ACHN (cell line): ENCODE results near the gene MAP2.
A peak's percentile ranks its signal among the peaks of the same experiment; 100 is the strongest.

Experiments used
- DNase-seq: peaks from one replicate; pipeline ENCODE4 v3.0.0-alpha.2; 2015
- in situ Hi-C: cut with HindIII; loops from 2 replicates; pipeline ENCODE4 v1.10.0; 2017; ENCODE audit warnings: low sequenced_read_pairs, low pct_ligation_motif_present, low pct_unique_long_range_greater_than_20kb

MAP2 gene

GRCh38 chr2:209602259-209602658 is 178.4 kb downstream of the MAP2 start:
- no peak for DNase-seq
- in situ Hi-C loops = no loop called here

DNA sequence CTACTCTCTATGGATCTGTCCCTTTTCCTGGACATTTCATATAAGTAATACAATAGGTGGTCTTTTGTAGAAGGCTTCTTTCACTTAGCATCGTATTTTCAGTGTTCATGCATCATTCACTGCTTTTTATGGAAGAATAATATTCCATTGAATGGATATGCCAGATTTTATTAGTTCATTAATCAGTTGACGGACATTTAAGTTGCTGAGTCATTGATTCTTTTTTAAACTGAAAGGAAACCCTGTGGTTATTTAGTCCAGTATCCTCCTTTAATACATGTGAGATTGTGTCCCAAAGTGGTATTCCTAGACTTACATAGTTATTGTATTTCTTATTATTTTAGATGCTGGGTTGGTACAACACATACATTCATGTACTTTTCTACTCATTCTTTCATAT is 185.7 kb downstream of the MAP2 start:
- in situ Hi-C loops = no loop called here
- DNase-seq = no peak

DNA sequence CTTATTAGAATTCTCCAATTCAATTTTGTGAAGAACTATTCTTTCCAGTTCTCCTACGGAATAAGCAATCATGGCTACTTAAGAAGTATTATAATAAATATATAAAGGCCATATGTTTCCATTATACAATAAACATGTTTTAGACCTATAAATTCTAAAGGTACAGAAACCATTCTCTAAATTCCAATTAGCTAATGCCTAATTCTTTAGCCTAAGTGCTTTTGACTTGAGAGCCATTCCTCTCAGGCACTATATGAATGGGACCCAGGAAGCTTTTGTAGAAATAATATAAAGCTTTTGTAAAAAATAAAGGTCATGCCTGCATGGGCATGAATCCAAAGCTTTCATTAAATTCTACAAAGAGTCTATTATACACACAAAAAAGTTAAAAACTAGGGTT is 186.8 kb downstream of the MAP2 start:
- DNase-seq = no peak
- in situ Hi-C loops = no loop called here

- in situ Hi-C loops = no loop called here
- DNase-seq = no peak
Measured at GRCh38 chr2:209613649-209614305, 189.9 kb downstream of the MAP2 start.

GRCh38 chr2:209614690-209615369 is 191.0 kb downstream of the MAP2 start:
- in situ Hi-C loops = no loop called here

GRCh38 chr2:209619782-209620181 is 195.9 kb downstream of the MAP2 start:
- no peak for DNase-seq
- in situ Hi-C loops = no loop called here

More at GRCh38 chr2:209614690-209615369, 191.0 kb downstream of the MAP2 start:
- no peak for DNase-seq

- in situ Hi-C loops = no loop called here
- peak; percentile 69 for DNase-seq
Measured at GRCh38 chr2:209624192-209624938, 200.5 kb downstream of the MAP2 start.

- in situ Hi-C loops = no loop called here
- DNase-seq = peak; percentile 67
Measured at GRCh38 chr2:209629597-209629996, 205.8 kb downstream of the MAP2 start.

DNA sequence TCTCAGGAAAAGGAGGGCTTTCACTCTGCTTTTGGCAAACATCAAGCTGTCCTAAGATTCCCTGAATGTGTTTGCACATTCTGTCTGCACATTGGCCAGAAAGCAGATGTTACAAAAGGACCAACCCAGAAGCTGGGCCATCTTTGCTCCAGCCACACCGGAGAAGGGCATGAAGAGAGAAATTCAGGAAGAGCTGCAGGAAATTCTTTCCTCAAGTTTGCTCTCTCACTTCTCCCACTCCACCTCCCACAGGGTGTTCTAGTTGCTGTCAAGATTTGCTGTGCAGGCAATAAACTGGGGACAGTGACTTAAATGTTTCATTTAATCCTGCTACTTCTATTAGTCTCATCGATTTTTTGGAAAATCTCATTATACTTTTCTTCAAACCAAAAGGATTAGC is 210.1 kb downstream of the MAP2 start:
- no peak for DNase-seq
- in situ Hi-C loops = no loop called here

- DNase-seq = no peak
- in situ Hi-C loops = no loop called here
Measured at GRCh38 chr2:209636076-209636475, 212.2 kb downstream of the MAP2 start.

GRCh38 chr2:209637293-209637692 is 213.4 kb downstream of the MAP2 start:
- DNase-seq = no peak
- in situ Hi-C loops = no loop called here

DNA sequence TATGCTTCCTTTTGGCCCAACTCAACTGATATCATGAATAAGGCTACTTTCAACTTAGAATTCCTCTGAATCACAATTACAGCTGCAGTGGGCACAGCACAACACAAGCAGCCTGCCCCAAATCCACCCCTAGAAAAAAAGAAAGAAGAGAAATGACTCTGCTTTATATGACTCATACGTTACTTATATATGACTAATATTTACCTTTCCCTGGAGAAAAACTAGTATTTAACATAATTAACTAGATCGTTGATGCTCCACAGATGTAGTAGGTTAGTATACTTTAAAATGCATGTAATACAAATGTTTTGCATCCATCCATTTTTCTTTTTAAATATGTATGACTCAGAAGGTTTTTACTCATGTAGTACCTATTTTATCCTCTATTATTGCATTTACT is 214.5 kb downstream of the MAP2 start:
- in situ Hi-C loops = no loop called here
- DNase-seq = no peak

DNA sequence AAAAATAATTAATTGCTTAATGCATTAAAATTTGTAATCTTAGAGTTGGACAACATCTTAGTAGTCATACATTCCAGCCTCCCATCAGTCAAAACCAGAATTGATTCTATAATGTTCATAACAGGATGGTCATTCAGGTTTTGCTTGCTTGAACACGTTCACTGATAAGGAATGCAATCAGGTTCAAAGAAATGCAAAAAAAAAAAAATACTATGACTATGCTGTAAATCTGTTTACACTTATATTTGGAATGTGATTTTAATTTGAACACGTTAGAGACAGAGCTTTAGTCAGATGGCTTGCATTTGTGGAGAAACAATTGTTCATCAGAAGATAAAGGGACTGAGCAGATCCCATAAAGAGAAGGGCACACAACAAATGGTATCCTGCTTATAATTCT is 216.5 kb downstream of the MAP2 start:
- no peak for DNase-seq
- in situ Hi-C loops = no loop called here

DNA sequence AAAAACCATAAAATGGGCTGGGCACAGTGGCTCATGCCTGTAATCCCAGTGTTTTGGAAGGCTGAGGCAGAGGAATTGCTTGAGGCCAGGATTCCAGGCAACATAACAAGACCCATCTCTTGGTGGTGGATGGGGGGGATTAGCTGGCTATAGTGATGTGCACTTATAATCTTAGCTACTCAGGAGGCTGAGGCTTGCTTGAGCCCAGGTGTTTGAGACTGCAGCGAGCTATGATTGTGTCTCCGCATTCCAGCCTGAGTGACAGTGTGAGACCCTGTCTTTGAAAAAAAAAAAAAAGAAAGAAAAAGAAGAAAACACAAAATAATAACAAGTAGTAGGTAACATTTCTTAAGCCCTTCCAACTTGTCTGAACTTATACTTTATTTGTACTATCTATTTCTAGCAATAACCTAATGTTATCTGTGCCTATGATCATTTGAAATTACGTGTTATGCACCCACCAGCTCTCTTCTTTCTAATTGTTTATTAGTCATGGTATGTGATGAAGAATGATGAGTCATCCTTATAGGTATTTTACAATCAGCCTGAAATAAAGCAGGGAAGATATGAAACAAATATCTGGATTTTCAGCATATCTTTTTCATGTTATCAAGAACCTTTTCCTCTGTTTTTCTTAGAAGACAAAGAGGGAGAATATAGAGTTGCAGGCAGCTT is 218.4 kb downstream of the MAP2 start:
- DNase-seq = peak; percentile 6
- in situ Hi-C loops = no loop called here

- in situ Hi-C loops = no loop called here
- no peak for DNase-seq
Measured at GRCh38 chr2:209644842-209645241, 221.0 kb downstream of the MAP2 start.

DNA sequence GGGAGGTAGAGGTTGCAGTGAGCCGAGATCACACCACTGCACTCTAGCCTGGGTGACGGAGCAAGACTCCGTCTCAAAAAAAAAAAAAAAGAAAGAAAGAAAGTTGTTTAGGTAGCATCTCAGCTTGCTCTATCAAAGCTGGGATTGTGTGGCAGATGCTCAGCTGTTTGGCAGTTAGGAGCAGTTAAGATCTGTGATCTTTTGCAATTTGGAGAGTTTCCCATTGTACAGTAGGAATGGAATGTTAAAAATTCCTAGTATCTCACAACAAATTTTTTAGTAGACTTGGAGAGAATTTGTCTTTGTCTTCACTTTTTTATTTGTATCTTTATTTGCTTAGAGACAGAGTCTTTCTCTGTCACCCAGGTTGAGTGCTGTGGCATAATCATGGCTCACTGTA is 224.9 kb downstream of the MAP2 start:
- in situ Hi-C loops = no loop called here
- DNase-seq = peak; percentile 34

GRCh38 chr2:209653134-209653533 is 229.3 kb downstream of the MAP2 start:
- in situ Hi-C loops = no loop called here

DNA sequence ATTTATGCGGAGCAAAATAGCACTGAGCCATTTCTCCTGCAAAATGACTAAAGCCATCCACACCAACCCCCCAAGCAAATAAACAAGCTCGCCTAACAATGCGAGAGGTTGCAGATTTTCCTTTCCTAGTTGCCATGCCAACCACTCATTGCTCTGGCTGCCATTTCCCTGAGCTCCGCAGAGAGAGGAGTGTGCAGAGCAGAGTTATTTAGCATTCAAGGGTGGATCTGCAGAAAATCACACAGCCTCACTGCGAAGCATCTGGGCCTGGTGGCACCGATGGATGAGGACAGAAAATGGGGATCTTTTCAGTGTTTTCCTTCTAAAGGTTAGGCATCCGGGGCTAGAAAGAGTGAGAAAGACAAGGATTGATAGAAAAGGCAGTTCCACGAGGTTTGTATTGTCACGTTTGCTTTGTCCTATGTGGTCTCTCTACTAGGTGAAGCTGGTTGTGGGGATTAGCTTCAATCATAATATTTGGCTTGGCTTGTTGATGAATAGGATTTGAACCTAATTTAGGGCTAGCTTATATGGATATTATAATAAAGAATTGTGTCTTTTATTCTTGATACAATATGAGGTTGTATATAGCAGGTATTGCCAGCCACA is 237.5 kb downstream of the MAP2 start:
- in situ Hi-C loops = no loop called here
- DNase-seq = no peak

More at GRCh38 chr2:209653134-209653533, 229.3 kb downstream of the MAP2 start:
- DNase-seq = no peak

DNA sequence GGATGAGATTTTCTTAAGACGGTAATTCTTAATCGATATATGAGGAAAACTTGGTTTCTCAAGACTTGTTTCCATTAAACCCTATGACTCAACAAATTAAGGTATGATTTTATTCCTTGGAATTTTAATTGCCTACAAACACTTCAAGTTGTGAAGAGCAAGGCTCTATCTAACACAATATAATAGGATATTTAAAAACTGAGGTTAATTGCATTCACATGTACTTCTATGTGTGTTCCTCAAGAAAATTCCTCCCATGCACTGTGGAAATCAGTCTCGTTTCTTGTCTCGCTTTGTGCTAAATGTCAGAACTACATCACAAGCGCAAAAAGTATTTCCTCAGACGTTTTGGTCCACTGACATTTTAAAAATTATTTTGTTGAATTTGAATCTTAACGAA is 238.2 kb downstream of the MAP2 start:
- DNase-seq = no peak
- in situ Hi-C loops = no loop called here
